Caco-2 (cell line): ENCODE data around the gene DFFB. TPM values are rescaled to one million over a fixed set of nuclear protein-coding genes. Genes with fewer than 3 reads are reported as not detected.
A peak's percentile ranks its signal among the peaks of the same experiment; 100 is the strongest.

Experiments used
- BruUV-seq: library from RNA; stranded (reverse); fragments of 400-500 nt; replicated peaks from 2 replicates; lab custom pipeline; 2021; lab: Mats Ljungman, UMichigan
- CTCF ChIA-PET: fragments of 300-600 bp; sonication (Branson Sonifier 250); formaldehyde crosslinking; loops from one replicate; lab custom pipeline; 2022; ENCODE audit warnings: antibody characterized with exemption; lab: Charles Lee
- POLR2A ChIA-PET: fragments of 300-600 bp; sonication (Branson Sonifier 250); formaldehyde crosslinking; loops from one replicate; lab custom pipeline; 2022; ENCODE audit warnings: antibody characterized with exemption; lab: Charles Lee
- DNase-seq, 2 experiments: peaks; one replicate each; pipeline versions ENCODE4 v3.0.0 to v3.0.0-alpha.2; 2020 to 2022
- H3K27me3 ChIP-seq: replicated peaks from 2 replicates; pipeline ENCODE4 v1.6.0; 2011; ENCODE audit warnings: low read length; ENCODE audit not compliant: control insufficient read depth, insufficient read depth
- H3K36me3 ChIP-seq: 2 replicates; pipeline ENCODE4 v1.5.1; 2011; ENCODE audit warnings: low read length; ENCODE audit not compliant: control insufficient read depth, insufficient read depth
- H3K4me1 ChIP-seq: fragments of 250-450 bp; sonication (Bioruptor Pico); 2 replicates; pipeline ENCODE4 v1.5.1; 2020; ENCODE audit warnings: mild to moderate bottlenecking
- H3K4me3 ChIP-seq: 2 replicates; pipeline ENCODE4 v1.5.1; 2011; ENCODE audit warnings: low read depth, mild to moderate bottlenecking, control low read depth, low read length
- H3K9me3 ChIP-seq: fragments of 250-450 bp; sonication (Bioruptor Pico); 2 replicates; pipeline ENCODE4 v1.5.1; 2020; ENCODE audit warnings: mild to moderate bottlenecking, moderate library complexity
- H3K27ac Mint-ChIP-seq: one replicate; pipeline ENCODE4 v1.8.0; 2022; ENCODE audit warnings: mixed read lengths; ENCODE audit not compliant: unreplicated experiment
- H3K27me3 Mint-ChIP-seq: one replicate; pipeline ENCODE4 v1.8.0; 2022; ENCODE audit warnings: mixed read lengths; ENCODE audit not compliant: insufficient read depth, unreplicated experiment
- H3K36me3 Mint-ChIP-seq: one replicate; pipeline ENCODE4 v1.8.0; 2022; ENCODE audit warnings: mild to moderate bottlenecking, mixed read lengths; ENCODE audit not compliant: insufficient read depth, unreplicated experiment
- H3K4me1 Mint-ChIP-seq: one replicate; pipeline ENCODE4 v1.8.0; 2022; ENCODE audit warnings: low read depth, mixed read lengths; ENCODE audit not compliant: unreplicated experiment
- H3K4me3 Mint-ChIP-seq: one replicate; pipeline ENCODE4 v1.8.0; 2022; ENCODE audit warnings: mild to moderate bottlenecking, moderate library complexity, mixed read lengths; ENCODE audit not compliant: unreplicated experiment
- H3K9me3 Mint-ChIP-seq: one replicate; pipeline ENCODE4 v1.8.0; 2022; ENCODE audit warnings: mixed read lengths; ENCODE audit not compliant: unreplicated experiment
- CTCF ChIP-seq, 2 experiments: fragments of 200-600 bp in 1 of 2; IDR thresholded peaks; 1 replicate in 1 of 2; 2 replicates in 1 of 2; pipeline versions ENCODE4 v1.5.1 to v1.8.0; 2011 to 2022; ENCODE audit warnings: antibody characterized with exemption in 1 of 2, control low read depth in 1 of 2, inconsistent platforms in 1 of 2, low read depth in 1 of 2, low read length in 1 of 2, mild to moderate bottlenecking in 1 of 2, moderate library complexity in 1 of 2; ENCODE audit not compliant: insufficient read depth in 1 of 2, severe bottlenecking in 1 of 2, unreplicated experiment in 1 of 2
- intact Hi-C: fragments of 100-400 bp; cut with micrococcal nuclease; formaldehyde crosslinking; loops from one replicate; pipeline ENCODE4 v1.10.0; 2022; ENCODE audit not compliant: unreplicated experiment
- total RNA-seq: library from RNA; stranded (reverse); gene quantifications from 2 replicates; pipeline ENCODE4 v1.2.3, GENCODE V29; 2022

The DFFB gene
- total RNA-seq, 1 experiment from 2014 or later, result 7.7 TPM

DNA sequence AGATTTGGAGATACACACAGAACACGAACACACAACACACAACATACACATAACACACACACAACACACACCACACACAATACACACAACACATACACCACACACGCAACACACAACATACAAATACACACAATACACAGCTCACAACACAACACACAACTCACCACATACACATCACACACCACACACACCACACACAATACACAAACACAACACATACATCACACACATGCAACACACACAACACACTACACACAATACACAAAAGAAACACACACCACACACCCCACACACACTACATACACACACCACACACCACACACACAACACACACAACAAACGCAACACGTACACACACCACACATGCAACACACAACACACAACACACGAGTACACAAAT, 71.8 kb downstream of the DFFB start:
- Mint-ChIP-seq H3K4me3 (no peak overlapping the region), H3K9me3 (peaks cover 39% of the 10 kb centered on the region), H3K4me1 (no peaks in the 10 kb centered on the region), H3K36me3 (no peaks in the 10 kb centered on the region), H3K27me3 (no peaks in the 10 kb centered on the region), H3K27ac (no peak overlapping the region)
- intact Hi-C loops, result no loop called here
- TF ChIP-seq CTCF (IDR thresholded peaks at IDR 0.05; ENCODE audit: insufficient read depth in 1 of 2, low read depth in 1 of 2, low read length in 1 of 2, severe bottlenecking in 1 of 2, unreplicated experiment in 1 of 2), result no peak
- no peak overlapping the region for H3K4me3 ChIP-seq
- no TSS peak for BruUV-seq
- H3K36me3 ChIP-seq, result no peaks in the 10 kb centered on the region
- H3K9me3 ChIP-seq, result peaks cover 5% of the 10 kb centered on the region
- peak in 1 of 2 experiments; percentile 3 for DNase-seq
- no peaks in the 10 kb centered on the region for H3K27me3 ChIP-seq
- H3K4me1 ChIP-seq, result no peaks in the 10 kb centered on the region
- CTCF ChIA-PET, result no interaction called here
- POLR2A ChIA-PET, result no interaction called here

- CTCF ChIA-PET, result no interaction called here
- no peak for TF ChIP-seq CTCF (IDR thresholded peaks at IDR 0.05; ENCODE audit: insufficient read depth in 1 of 2, low read depth in 1 of 2, low read length in 1 of 2, severe bottlenecking in 1 of 2, unreplicated experiment in 1 of 2)
- no TSS peak for BruUV-seq
- H3K4me1 Mint-ChIP-seq, result no peaks in the 10 kb centered on the region
- no peak for DNase-seq
- Histone ChIP-seq H3K36me3 (no peaks in the 10 kb centered on the region), H3K9me3 (peaks cover 5% of the 10 kb centered on the region), H3K4me1 (no peaks in the 10 kb centered on the region), H3K4me3 (no peak overlapping the region), H3K27me3 (no peaks in the 10 kb centered on the region)
- no peaks in the 10 kb centered on the region for H3K36me3 Mint-ChIP-seq
- peaks cover 6% of the 10 kb centered on the region for H3K27me3 Mint-ChIP-seq
- H3K9me3 Mint-ChIP-seq, result peaks cover 39% of the 10 kb centered on the region
- intact Hi-C loops, result no loop called here
- no peak overlapping the region for H3K4me3 Mint-ChIP-seq
- H3K27ac Mint-ChIP-seq, result no peak overlapping the region
- POLR2A ChIA-PET, result no interaction called here
Measured at GRCh38 chr1:3930301-3931006, 73.2 kb downstream of the DFFB start.

GRCh38 chr1:3931007-3931912, 74.0 kb downstream of the DFFB start:
- intact Hi-C loops, result no loop called here
- no peak for TF ChIP-seq CTCF (IDR thresholded peaks at IDR 0.05; ENCODE audit: insufficient read depth in 1 of 2, low read depth in 1 of 2, low read length in 1 of 2, severe bottlenecking in 1 of 2, unreplicated experiment in 1 of 2)
- no peaks in the 10 kb centered on the region for H3K27me3 ChIP-seq
- no TSS peak for BruUV-seq
- DNase-seq, result peak in 1 of 2 experiments; percentile 17
- POLR2A ChIA-PET, result no interaction called here
- Mint-ChIP-seq H3K4me3 (no peak overlapping the region), H3K36me3 (no peaks in the 10 kb centered on the region), H3K27me3 (peaks cover 6% of the 10 kb centered on the region), H3K9me3 (peaks cover 37% of the 10 kb centered on the region), H3K4me1 (no peaks in the 10 kb centered on the region), H3K27ac (no peak overlapping the region)
- CTCF ChIA-PET, result no interaction called here
- no peaks in the 10 kb centered on the region for H3K36me3 ChIP-seq
- H3K4me1 ChIP-seq, result no peaks in the 10 kb centered on the region
- H3K9me3 ChIP-seq, result peaks cover 5% of the 10 kb centered on the region
- no peak overlapping the region for H3K4me3 ChIP-seq
